Gastroesophageal sphincter (tissue), 3 donors: ENCODE data around the gene ADGRL1.
"Not testable (repeated sequence)": the region's sequence is repeated elsewhere in the genome, so short reads cannot be mapped to it uniquely, and the experiment has no call there.

Source experiments
- EP300 ChIP-seq: sonication (generic); formaldehyde crosslinking; IDR thresholded peaks from one replicate; pipeline ENCODE4 v1.6.1; 2017; ENCODE audit warnings: antibody characterized with exemption, mild to moderate bottlenecking
- TF ChIP-seq, protein P1 (sequence below), 4 experiments: fragments of 200-600 bp in 2 of 4; fragments of 450-650 bp in 2 of 4; sonication (generic) in 1 of 4; IDR thresholded peaks; one replicate each; pipeline ENCODE4 v1.5.1; 2017 to 2019; ENCODE audit warnings: antibody characterized with exemption in 4 of 4, mild to moderate bottlenecking in 2 of 4, moderate library complexity in 2 of 4

DNA sequence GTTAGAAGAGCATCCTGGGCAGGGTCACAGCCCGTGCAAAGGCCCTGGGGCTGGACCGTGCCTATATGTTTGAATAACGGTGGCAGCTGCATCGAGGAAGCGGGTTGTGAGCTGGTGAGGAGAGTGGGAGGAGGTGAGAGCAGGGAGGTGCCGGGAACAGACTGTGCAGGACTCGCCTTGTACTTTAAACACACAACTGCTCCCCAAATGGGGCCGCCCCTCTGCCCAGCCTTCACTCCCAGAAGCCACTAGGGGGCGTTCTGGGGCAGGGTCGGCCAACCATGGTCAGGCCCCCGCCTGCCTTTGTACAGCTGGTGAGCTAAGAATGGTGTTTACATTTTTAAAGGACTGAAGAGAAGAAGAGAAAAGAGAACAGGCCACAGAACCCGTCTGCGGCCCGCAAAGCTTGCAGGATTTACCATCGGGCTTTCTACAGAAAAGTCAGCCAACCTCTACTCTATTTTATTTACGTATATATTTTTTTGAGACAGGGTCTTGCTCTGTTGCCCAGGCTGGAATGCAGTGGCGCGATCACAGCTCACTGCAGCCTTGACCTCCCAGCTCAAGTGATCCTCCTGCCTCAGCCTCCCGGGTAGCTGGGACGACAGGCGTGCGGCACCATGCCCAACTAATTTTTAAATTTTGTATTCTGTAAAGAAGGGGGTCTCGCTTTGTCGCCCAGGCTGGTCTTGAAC, 5.7 kb downstream of the ADGRL1 start:
- TF ChIP-seq, protein P1, sequence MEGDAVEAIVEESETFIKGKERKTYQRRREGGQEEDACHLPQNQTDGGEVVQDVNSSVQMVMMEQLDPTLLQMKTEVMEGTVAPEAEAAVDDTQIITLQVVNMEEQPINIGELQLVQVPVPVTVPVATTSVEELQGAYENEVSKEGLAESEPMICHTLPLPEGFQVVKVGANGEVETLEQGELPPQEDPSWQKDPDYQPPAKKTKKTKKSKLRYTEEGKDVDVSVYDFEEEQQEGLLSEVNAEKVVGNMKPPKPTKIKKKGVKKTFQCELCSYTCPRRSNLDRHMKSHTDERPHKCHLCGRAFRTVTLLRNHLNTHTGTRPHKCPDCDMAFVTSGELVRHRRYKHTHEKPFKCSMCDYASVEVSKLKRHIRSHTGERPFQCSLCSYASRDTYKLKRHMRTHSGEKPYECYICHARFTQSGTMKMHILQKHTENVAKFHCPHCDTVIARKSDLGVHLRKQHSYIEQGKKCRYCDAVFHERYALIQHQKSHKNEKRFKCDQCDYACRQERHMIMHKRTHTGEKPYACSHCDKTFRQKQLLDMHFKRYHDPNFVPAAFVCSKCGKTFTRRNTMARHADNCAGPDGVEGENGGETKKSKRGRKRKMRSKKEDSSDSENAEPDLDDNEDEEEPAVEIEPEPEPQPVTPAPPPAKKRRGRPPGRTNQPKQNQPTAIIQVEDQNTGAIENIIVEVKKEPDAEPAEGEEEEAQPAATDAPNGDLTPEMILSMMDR (IDR thresholded peaks at IDR 0.05) = peak in 3 of 4 experiments; percentile 54 to 78 (median 71)
- not testable (repeated sequence) for TF ChIP-seq EP300
